NCI-H1105 (cell line): ENCODE measurements around the gene PRKAR1B.

Experiments
- DNase-seq: peaks from one replicate; lab custom pipeline; 2025; lab: John Stamatoyannopoulos, UW

The PRKAR1B gene

GRCh38 chr7:603152-603951 lies 123.7 kb downstream of the PRKAR1B start:
- no peak for DNase-seq

GRCh38 chr7:602341-603141 lies 124.5 kb downstream of the PRKAR1B start:
- DNase-seq = no peak

- no peak for DNase-seq
These were observed 125.3 kb downstream of the PRKAR1B start for GRCh38 chr7:601595-602340.

- DNase-seq = no peak
These were observed 126.0 kb downstream of the PRKAR1B start for GRCh38 chr7:601036-601594.

GRCh38 chr7:600149-601035 lies 126.7 kb downstream of the PRKAR1B start:
- DNase-seq = no peak

GRCh38 chr7:598899-599298 lies 128.2 kb downstream of the PRKAR1B start:
- DNase-seq = no peak

GRCh38 chr7:597348-598178 lies 129.5 kb downstream of the PRKAR1B start:
- DNase-seq = no peak

GRCh38 chr7:596819-597182 lies 130.3 kb downstream of the PRKAR1B start:
- DNase-seq = no peak

GRCh38 chr7:596071-596818 lies 130.8 kb downstream of the PRKAR1B start:
- DNase-seq = no peak

GRCh38 chr7:595621-596010 lies 131.5 kb downstream of the PRKAR1B start:
- no peak for DNase-seq

GRCh38 chr7:594920-595620 lies 132.0 kb downstream of the PRKAR1B start:
- DNase-seq = no peak

GRCh38 chr7:594212-594913 lies 132.7 kb downstream of the PRKAR1B start:
- no peak for DNase-seq

GRCh38 chr7:593324-594115 lies 133.6 kb downstream of the PRKAR1B start:
- DNase-seq = no peak

GRCh38 chr7:591856-592628 lies 135.0 kb downstream of the PRKAR1B start:
- DNase-seq = no peak

GRCh38 chr7:590731-591551 lies 136.1 kb downstream of the PRKAR1B start:
- DNase-seq = no peak
